Calu3 (cell line): ENCODE results near the gene MTR. TPM values are rescaled to one million over a fixed set of nuclear protein-coding genes. Genes with fewer than 3 reads are reported as not detected.

Source experiments
- BruUV-seq: library from RNA; stranded (reverse); fragments of 400-500 nt; replicated peaks from 2 replicates; lab custom pipeline; 2021; lab: Mats Ljungman, UMichigan
- CTCF ChIA-PET: fragments of 300-600 bp; sonication (Branson Sonifier 250); formaldehyde crosslinking; loops from one replicate; lab custom pipeline; 2022; ENCODE audit warnings: antibody characterized with exemption; lab: Charles Lee
- DNase-seq: peaks from one replicate; pipeline ENCODE4 v3.0.0; 2022
- H3K27ac Mint-ChIP-seq: one replicate; pipeline ENCODE4 v1.8.0; 2022; ENCODE audit warnings: mixed read lengths; ENCODE audit not compliant: unreplicated experiment
- H3K27me3 Mint-ChIP-seq: one replicate; pipeline ENCODE4 v1.8.0; 2022; ENCODE audit warnings: mixed read lengths; ENCODE audit not compliant: unreplicated experiment
- H3K36me3 Mint-ChIP-seq: one replicate; pipeline ENCODE4 v1.8.0; 2022; ENCODE audit warnings: mild to moderate bottlenecking, moderate library complexity, mixed read lengths; ENCODE audit not compliant: insufficient read depth, unreplicated experiment
- H3K4me1 Mint-ChIP-seq: one replicate; pipeline ENCODE4 v1.8.0; 2022; ENCODE audit warnings: mild to moderate bottlenecking, low read depth, mixed read lengths; ENCODE audit not compliant: unreplicated experiment
- H3K4me3 Mint-ChIP-seq: one replicate; pipeline ENCODE4 v1.8.0; 2022; ENCODE audit warnings: mild to moderate bottlenecking, low read depth, moderate library complexity, mixed read lengths; ENCODE audit not compliant: unreplicated experiment
- H3K9me3 Mint-ChIP-seq: one replicate; pipeline ENCODE4 v1.8.0; 2022; ENCODE audit warnings: low read depth, mixed read lengths; ENCODE audit not compliant: unreplicated experiment
- CTCF ChIP-seq: fragments of 200-600 bp; IDR thresholded peaks from one replicate; pipeline ENCODE4 v1.8.0; 2022; ENCODE audit warnings: antibody characterized with exemption; ENCODE audit not compliant: unreplicated experiment
- intact Hi-C: fragments of 100-400 bp; cut with micrococcal nuclease; formaldehyde crosslinking; loops from one replicate; pipeline ENCODE4 v1.10.0; 2022; ENCODE audit not compliant: unreplicated experiment
- total RNA-seq: library from RNA; stranded (reverse); gene quantifications from 2 replicates; pipeline ENCODE4 v1.2.3, GENCODE V29; 2022

Gene MTR
- total RNA-seq, 1 experiment from 2014 or later = 37.0 TPM

- intact Hi-C loops = no loop called here
- DNase-seq = no peak
- H3K27ac Mint-ChIP-seq = no peak overlapping the region
- no TSS peak for BruUV-seq
- H3K9me3 Mint-ChIP-seq = no peaks in the 10 kb centered on the region
- no peak for TF ChIP-seq CTCF
- H3K4me3 Mint-ChIP-seq = no peak overlapping the region
- peaks cover 11% of the 10 kb centered on the region for H3K36me3 Mint-ChIP-seq
- no peaks in the 10 kb centered on the region for H3K27me3 Mint-ChIP-seq
- CTCF ChIA-PET = no interaction called here
- no peaks in the 10 kb centered on the region for H3K4me1 Mint-ChIP-seq
Observed at GRCh38 chr1:236845830-236846229, 50.7 kb downstream of the MTR start.

- no peak for TF ChIP-seq CTCF
- Mint-ChIP-seq H3K9me3 (no peaks in the 10 kb centered on the region), H3K36me3 (peaks cover 6% of the 10 kb centered on the region), H3K27me3 (no peaks in the 10 kb centered on the region), H3K4me1 (no peaks in the 10 kb centered on the region), H3K4me3 (no peak overlapping the region), H3K27ac (no peak overlapping the region)
- DNase-seq = no peak
- CTCF ChIA-PET = interaction anchor here (1.3 kb wide), 1 partner anchor 14 kb away, joined by 4 read pairs; no protein-coding TSS in a partner anchor
- intact Hi-C loops = no loop called here
- BruUV-seq = no TSS peak
Observed at GRCh38 chr1:236848274-236848923, 53.3 kb downstream of the MTR start.

GRCh38 chr1:236850077-236850979 lies 55.2 kb downstream of the MTR start:
- DNase-seq = no peak
- no TSS peak for BruUV-seq
- Mint-ChIP-seq H3K4me3 (no peak overlapping the region), H3K9me3 (no peaks in the 10 kb centered on the region), H3K4me1 (no peaks in the 10 kb centered on the region), H3K27me3 (no peaks in the 10 kb centered on the region), H3K27ac (no peak overlapping the region), H3K36me3 (peaks cover 6% of the 10 kb centered on the region)
- no peak for TF ChIP-seq CTCF
- intact Hi-C loops = no loop called here
- CTCF ChIA-PET = no interaction called here

- Mint-ChIP-seq H3K4me1 (no peaks in the 10 kb centered on the region), H3K27me3 (no peaks in the 10 kb centered on the region), H3K36me3 (peaks cover 6% of the 10 kb centered on the region), H3K4me3 (no peak overlapping the region), H3K9me3 (no peaks in the 10 kb centered on the region), H3K27ac (no peak overlapping the region)
- no peak for DNase-seq
- no TSS peak for BruUV-seq
- intact Hi-C loops = no loop called here
- no peak for TF ChIP-seq CTCF
- CTCF ChIA-PET = no interaction called here
Observed at GRCh38 chr1:236851871-236852270, 56.8 kb downstream of the MTR start.
